ENCODE measurements around the gene FADS6.

DNA sequence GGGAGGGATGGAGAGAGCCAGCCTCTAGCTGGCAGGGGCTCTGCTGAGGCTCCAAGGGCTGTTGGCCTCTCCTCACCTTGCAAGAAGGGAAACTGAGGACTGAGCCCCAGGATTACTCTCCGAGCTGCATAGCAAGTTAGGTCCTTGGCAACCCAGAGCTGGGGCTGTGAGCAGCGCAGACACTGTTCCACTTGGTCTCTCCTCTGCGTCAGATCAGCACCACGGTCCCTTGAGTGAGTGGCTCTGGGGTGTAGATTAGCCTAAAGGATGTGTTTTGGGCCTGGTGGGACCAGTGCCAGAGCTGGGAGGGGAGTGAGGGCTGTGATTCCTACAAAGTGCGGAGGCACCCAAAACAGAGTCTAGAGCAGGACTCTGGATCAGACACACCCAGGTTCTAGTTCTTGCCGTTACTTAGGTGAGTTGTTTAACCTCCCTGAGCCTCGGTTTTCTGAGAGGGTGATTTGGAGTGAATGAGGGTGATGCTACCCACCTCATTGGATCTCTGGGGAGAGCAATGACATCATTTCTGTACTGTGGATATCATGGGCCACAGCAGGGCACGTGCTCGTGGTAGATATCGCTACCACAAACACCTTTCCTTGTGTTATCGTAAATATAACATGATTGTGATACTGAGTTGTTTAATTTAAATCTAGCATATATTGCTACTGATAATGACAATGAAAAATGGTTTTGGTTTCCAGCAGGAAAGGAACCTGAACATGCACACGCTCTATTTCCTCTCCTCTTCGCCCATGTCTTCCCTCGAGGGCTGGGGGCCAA lies 8.1 kb upstream of the FADS6 start:
- TF ChIP-seq CTCF (IDR thresholded peaks at IDR 0.05) = no peak
- no peak for TF ChIP-seq ZFX (IDR thresholded peaks at IDR 0.05; ENCODE audit: borderline replicate concordance)
